Activated CD8-positive, alpha-beta memory T cell treated with anti-CD3 and anti-CD28 coated beads, Interleukin-2, amount 50 U/mL, for 1 hour (primary cell): ENCODE measurements around the gene GHRH.

Experiments
- DNase-seq: peaks from one replicate; pipeline ENCODE4 v3.0.0-alpha.2; 2020; ENCODE audit errors: extremely low read depth

The GHRH gene

DNA sequence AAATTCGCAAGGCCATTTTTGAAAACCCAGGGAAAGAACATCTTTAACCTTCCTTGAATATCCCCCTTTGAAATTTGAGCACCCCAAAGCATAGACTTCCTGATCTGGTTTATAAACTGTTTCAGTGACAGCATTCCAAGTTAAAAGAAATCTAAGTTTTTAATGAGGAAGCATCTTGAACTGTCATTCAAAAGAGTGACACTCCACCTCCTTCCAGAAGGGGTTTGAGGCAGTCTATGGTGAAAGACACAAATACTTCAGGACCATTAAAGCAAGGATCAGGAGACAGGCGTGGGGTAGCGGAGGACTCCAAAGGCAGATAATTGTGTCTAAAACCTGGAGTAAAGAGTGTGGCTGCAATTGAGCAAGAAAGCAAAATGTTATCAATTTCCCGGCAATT, 691 bp downstream of the GHRH start:
- no peak for DNase-seq

DNA sequence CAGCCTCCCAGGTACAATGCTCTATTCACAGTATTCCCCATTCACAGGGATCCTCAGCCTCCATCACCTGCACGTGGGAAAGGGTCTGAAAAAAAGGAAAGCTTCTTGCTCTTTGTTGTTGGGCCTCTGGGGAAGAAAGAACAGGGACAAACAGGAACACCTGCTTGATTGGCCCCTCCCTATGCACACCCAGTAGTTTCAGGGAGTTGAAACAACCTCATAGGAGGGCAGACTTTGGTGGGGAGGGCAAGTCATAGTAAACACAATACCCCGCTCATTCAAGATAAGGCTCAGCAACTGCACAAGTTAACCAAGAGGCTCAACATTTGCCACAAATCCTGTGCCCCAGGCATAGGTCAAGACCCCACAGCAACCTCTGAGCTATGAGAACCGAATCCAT, 1.7 kb downstream of the GHRH start:
- DNase-seq, result no peak

DNA sequence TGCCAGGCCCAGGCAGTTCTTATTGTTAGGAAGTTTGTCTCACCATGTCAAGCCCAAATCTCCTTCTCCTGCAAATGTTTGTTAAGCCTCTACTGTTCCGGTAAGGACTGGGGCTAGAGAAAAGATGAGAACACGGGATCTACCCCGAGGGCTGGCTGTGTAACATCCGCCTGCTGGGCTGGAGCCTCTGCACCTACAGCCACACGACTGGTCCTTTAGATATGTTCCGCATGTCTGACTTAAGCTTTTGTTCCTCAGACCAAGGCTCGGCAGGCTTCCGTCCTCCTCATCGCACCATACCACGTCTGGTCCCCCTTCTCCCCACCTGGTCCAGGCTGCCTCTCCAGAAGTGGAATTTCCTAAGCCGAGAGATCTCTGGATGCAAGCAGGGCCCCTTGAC, 2.6 kb downstream of the GHRH start:
- DNase-seq, result no peak

DNA sequence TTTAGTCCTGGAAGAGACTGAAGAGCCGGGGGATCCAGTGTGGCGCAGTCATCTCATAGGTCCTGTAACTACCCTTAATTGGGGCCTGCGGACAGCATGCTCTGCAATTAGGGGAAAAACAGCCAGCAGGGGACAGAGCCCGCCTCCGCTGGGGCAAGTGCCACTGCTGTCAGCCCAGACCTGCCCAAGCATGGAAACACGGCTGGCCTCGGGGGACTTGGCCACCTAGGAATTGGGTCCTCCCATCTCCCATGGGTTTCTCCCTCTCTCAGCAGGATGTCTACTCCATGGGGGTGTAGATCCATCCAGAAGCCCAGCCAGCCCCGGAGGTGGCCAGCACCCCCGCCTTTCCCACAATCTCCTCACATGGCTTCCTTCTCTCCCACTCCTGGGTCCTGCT, 3.6 kb downstream of the GHRH start:
- DNase-seq, result no peak

DNA sequence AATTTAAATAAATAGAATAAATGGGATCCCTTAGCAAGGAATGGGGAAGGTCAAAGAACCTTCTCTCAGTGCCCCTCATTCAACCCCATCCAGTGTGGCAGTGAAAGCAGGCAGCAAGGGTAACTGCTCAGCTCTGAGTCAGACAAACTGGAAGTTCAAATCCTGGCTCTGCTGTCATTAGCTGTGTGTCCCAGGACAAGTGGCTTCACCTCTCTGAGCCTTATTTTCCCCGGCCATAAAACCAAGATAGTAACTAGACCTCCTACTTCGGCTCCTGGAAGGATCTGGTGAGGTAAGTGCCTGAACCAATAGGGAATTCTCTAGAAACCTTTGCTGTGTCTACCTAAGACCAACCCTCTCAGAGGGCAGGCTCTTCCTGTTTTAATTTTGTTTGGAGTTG, 4.1 kb downstream of the GHRH start:
- no peak for DNase-seq

DNA sequence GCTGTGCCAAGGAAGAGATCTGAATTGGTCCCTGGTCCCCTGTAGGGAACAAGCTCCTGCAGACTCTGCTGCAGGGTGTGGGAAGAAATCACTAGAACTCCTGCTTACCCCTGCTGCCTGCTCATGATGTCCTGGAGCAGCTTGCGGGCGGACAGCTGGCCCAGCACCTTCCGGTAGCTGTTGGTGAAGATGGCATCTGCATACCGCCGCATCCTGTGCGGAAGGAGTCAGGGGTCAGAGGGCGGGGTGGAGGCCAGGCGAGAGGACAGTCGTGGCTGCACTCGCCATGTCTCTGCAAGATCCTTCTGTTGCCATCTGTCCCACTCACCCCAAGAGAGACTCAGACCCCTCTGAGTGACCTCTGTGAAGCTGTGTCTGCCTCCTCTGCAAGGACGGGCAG, 5.3 kb downstream of the GHRH start:
- no peak for DNase-seq

DNA sequence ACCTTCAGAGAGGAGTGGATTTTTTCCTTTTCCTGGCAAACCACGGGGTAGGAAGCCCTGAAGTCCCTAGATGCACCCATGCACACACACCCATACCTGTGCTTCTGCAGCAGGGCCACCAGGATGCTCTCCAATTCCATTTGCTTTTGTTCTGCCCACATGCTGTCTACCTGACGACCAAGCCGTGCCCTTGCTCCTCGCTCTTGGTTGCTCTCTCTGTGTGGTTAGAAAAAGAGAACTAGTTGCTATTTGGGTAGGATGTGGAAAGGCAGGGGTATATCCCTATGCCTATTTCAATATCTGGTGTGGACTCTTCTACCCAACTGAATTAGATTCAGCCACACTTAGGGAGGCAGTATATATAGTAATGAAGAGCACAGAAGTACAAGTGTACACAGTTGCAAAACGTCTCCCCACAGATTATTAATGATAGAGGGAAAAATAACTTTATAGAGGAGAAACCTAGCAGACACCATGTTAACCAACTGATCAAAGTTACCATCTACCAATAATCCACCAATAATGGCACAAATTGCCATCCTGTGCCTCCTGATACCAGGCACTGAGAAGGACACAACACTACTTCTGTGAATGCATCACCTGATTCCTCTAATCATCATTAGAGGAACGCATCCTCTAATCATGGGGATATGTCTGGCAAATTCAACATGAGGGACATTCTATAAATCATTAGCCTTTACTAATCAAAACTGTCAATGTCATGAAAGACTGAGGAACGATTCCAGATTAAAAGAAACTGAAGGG, 7.3 kb downstream of the GHRH start:
- no peak for DNase-seq

DNA sequence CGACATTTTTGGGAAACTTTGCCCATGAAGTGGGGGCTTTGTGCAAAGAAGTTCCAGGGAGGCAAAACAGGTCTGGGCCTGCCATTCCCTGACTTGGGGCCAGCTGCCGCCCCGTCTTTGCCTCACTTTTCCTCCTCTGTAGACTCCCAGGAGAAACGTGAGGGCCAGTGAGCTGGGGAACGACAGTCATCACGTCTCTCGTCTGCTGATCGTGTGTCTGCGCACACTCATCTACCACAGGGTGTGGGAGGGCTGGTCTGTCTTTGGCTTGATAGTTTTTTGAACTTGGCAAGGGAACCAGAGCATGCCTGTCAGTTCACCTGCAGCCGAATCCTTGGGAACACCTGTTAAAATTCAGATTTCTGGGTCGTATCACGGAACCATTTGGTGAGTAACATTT, 8.5 kb downstream of the GHRH start:
- no peak for DNase-seq

DNA sequence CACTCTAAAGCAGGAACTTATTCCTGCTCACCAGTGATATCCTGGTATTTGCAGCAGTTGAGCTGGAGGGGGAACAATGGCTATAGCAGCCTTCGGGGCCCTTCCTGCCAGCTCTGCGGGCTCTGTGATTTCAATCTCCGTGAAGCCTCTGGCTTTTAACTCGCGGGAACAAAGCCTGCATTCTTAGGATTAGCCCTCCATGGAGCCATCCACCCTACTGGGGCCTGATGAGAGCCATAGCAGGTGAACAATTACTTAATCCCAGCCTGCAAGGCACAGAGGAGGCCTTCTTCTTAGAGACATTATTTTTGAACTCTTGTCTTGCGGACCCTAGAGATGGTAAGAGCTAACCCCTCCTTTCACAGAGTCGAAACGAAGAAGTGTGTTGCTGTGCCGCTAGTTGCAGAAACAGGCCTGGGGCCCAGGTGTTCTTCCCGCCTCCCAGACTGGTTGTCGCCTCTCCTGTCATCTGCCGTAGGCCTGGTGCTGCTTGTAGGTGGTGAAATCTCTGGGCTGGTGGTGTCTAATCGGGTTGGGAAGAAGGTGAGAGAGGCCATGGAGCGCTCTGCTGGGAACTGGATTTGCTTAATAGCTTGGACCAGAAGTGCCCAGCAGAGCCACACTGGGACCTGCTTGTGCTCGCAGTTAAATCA, 9.7 kb downstream of the GHRH start:
- DNase-seq, result no peak

DNA sequence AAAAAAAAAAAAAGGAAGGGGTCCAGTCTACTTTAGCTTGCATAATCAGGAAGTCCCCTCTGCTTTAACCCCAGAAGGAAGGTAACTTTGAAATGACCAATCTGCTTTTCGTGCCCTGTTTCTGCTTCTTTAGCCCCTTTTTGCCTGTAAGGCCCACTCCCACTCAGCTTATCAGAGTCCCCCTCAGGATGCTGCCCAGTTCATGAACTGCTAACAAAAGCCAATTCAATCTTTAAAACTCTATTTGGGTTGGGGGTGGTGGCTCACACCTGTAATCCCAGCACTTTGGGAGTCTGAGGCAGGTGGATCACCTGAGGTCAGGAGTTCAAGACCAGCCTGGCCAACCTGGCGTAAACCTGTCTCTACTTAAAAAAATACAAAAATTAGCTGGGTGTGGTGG, 12.3 kb downstream of the GHRH start:
- no peak for DNase-seq

DNA sequence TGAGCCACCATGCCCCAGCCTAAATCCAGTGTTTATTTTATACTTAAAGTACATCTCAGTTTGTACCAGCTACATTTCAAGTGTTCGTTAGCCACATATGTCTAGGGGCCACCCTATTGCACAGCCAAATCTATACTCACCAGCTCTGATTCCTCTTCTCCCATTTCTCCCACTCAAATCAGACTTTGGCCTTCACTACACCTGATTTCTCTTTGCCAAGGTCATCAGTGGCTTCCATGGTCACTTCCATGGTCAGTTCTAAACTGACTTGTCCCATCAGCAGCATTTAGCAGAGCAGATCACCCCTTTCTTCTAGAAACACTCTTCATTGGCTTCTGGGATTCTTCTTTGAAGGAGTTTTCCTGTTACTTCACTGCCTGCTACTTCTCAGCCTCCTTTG, 14.1 kb downstream of the GHRH start:
- DNase-seq, result no peak

DNA sequence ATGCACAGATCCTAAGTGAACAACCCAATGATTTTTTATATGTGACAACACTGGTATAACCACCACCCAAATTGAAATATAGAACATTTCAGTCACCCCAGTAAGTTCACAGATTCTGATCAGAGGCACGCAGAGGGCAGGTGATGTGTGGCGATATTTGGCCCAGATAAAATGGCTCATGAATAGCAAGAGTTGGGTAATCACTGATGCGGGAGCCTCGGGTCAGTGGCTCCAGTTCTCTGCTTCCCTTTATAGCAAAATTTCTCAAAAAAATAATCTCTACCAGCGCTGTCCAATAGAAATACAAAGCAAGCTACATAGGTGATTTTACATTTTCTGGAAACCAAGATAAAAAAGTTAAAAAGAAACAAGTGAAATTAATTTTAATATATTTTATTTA, 14.9 kb downstream of the GHRH start:
- DNase-seq, result no peak

DNA sequence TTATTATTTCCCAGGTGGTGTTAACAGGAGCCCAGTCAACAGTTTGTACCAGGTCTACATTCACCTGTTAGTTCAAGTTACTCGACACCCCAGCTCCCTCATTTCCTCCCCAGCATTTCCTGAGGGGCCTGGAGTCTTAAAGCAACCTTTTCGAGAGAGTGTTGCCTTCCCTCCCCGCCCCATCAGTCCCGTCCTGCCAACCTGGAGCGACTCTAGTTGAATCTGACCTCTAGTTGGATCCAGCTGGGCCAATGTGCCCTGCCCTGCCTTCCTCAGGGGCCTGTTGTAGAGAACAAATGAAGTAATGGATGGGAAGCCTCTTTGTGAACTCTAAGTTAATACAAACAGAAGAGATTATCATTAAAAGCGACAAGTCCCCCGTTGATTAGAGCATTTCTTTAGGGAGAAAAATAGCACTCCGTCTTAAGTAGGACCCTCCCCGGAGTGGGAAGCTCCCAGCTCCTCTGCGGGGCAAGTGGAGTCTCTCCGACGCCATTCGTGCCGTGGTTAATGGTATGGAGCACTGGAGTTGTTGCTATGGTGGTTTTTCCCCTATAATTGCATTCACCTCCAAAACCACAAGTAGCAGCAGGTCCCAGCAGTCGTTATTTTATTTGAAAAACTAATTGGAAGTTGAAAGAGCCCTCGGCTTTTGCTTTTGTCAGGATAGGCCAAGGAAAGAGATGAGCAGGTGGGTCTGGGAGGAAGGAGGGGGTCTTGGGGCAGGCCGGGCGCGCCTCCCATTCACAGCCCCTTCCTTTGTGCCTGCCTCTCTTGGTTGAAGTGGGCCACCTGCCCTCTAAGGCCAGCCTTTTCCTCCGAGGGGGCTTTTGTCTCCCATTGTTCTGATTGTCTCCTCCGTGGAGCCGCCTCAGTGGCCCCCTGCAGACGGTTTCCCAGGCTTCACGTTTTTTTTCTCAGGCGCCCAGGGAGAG, 16.1 kb downstream of the GHRH start:
- DNase-seq, result no peak

DNA sequence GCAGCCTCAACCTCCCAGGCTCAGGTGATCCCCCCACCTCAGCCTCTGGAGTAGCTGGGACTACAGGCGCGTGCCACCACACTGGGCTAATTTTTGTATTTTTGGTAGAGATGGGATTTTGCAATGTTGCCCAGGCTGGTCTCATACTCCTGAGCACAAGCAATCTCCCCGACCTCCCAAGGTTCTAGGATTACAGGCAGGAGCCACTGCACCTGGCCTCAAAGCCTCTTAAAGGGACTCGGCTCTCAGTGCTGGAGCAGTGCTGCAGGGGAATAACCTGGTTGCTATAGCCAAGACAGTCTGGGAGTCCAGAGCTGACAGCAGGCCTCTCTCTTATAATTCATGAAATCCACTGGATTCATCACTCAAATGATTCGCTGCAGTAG, 17.0 kb downstream of the GHRH start:
- DNase-seq, result no peak

DNA sequence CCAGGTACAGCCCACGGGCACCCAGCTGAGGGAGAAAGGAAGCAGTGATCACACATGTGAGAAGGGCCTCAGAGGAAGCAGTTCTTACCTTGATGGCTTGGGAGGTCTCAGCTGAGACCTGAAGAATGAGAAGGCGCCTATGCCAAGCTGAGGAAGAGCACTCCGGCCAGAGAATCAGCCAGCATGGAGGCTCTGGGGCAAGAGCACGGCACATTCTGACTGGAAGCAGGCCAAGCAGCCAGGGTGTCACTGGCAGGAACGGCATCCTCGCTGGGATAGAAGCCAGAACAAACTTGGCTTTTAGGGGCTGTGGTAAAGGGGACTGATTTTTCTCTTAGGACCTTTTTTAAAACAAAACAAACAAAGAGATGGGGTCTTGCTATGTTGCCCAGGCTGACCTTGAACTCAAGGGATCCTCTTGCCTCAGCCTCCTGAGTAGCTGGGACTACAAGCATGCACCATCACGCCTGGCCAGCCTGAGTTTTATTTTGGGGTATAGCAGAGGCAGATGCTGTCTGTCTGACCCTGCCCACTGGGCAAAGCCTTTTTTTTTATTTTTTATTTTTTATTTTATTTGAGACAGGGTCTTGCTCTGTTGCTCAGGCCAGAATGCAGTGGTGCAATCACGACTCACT, 17.6 kb downstream of the GHRH start:
- DNase-seq, result no peak

DNA sequence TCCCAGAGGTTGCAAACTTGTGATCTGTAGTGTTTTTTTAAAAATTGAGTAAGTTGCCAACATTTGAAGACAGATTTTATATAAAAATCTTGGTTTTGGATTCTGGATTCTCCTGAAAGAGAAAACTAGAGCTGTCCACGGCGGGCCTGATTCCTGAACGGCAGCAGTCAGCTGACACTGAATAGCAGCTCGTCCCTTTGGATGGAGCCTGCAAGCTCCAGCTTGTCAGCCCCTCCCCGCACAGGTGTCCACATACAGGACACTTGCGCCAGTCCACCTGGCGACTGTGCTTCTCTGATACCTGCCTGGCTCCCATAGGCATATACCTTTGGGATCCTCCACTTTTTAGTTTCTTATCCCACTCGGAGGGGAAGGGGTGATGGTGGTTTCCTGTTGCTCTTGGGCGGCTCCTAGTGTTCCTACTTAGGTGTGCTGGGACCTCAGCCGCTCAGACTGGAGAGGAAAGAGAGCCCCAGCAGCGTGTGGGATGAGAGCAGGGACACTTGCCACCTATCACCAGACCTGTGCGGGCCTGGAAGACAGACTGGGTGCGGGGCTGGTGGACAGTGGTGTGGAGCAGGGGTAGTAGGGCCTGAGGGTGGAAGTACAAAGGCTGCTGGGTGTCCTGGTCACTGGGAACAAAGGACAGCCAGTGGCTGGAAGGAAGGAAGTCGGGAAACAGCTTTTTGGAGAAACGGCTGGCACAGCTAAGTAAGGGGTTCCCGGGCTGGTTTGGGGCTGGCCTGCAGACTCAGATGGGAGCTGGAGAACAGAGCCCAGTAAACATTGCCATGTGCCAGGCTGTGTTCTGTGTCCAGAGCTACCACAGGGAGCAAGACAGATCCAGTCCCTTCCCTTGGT, 18.3 kb downstream of the GHRH start:
- DNase-seq, result no peak

DNA sequence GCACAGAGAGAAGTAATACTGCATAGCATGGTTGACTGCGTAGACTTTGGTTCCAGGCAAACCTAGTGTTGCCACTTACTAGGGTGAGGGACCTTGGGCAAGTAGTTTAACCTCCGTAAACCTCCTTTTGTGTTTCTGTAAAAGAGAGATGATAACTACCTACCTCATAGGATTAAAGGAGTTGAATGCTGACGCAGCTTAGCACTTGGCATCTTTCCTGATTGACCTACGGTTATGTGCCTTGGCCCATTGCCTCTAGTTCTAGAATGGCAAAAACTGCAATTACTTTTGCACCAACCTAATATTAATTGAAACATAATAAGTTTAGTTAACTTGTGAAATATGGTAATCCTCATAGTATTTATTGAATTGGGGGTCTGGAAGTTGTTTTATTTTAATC, 19.1 kb downstream of the GHRH start:
- no peak for DNase-seq

DNA sequence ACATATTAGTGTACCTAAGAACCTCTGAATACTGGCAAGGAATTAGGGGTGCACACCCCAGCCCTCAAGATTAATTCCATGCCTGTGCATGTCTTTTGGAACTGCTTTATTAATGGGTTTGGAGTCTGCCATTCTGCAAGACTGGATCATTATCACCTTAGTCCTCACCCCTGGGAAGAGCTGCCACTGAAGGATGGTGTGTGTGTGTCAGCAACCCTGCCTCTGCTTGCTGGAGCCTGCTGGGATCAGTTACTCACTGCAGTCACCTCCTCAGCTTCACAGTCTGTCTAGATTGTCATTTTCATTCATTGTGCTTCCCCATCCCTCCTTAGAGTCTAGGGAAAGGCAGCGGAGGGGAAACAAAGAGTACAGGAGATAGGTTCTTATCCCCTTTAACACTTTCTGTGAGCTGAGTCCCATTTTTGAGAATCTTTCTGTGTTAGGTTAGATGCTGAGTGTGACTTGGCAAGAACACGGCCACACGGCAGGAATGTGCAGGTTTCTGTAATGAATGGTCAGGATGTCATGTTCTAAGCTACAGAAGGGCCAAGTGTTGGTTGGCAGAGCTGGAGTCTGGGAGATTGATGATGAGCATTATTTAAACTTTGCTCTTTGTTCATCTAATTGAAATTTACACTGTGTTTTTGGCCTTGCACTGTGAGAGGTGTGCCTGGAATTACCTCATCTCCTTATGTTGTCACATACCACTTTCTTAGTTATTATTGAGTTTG, 21.1 kb downstream of the GHRH start:
- DNase-seq, result no peak

DNA sequence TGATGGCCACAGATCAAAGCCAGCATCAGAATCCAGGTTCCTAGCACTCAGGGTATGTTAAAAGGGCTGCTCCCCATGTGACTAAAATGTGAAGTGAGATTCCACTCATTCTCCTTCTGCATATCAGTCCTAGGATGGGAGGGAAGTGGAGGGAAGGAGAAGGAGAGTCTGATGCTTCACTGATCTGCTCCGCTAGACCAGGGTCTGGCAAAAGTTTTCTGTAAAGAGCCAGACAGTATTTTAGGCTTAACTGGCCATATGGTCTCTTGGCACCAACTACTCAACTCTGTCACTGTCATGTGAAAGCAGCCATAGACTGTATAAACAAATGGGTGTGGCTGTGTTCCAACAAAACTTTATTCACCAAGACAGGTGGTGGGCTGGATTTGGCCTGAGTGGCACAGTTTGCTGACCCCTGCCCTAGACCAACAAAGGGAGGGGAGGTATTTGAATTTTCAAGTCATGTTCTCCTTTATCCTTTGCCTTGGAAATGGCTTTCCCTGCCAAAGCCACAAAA, 22.6 kb downstream of the GHRH start:
- no peak for DNase-seq

DNA sequence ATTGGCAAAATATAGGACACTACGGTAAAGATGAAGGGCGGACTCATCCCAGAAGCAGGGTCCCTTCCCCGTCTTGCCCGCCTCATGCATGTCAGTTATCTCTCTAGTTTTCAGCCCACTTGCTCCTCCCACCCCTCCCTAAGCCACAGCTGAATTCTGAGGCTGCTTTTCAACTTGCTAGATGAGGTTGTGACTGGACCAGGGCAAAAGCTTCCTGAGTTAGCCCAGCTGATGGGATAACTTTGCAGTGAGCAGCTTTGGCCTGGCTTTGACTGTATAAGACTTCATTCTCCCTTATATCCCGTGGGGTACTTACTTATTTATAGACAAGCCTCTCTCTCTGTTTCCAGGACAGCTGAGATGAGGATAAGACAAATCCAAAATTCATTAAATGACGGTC, 23.2 kb downstream of the GHRH start:
- DNase-seq, result no peak
